Endothelial cell of umbilical vein (primary cell): Measurements from ENCODE around the gene TCEAL1. TPM values are rescaled to one million over a fixed set of nuclear protein-coding genes. Genes with fewer than 3 reads are reported as not detected.

Experiments used
- BruUV-seq: library from RNA; stranded (reverse); fragments of 400-500 nt; replicated peaks from 2 replicates; lab custom pipeline; 2021; lab: Mats Ljungman, UMichigan
- CTCF ChIA-PET: fragments of 300-600, 350-600 bp; sonication (Branson Sonifier 250); formaldehyde crosslinking; loops from one replicate; lab custom pipeline; 2021; ENCODE audit warnings: antibody characterized with exemption, inconsistent platforms; lab: Charles Lee
- POLR2A ChIA-PET: fragments of 300-600, 350-600 bp; sonication (Branson Sonifier 250); formaldehyde crosslinking; loops from one replicate; lab custom pipeline; 2021; ENCODE audit warnings: antibody characterized with exemption, inconsistent platforms; lab: Charles Lee
- DNase-seq: peaks from one replicate; pipeline ENCODE4 v3.0.0-alpha.2; 2011; ENCODE audit warnings: low read depth, low spot score
- FAIRE-seq: peaks from 2 replicates; lab custom pipeline; 2011; peaks lifted over from hg19 to GRCh38; lab: Jason Lieb, UNC
- H2AFZ ChIP-seq: 2 replicates; pipeline ENCODE4 v1.6.0; 2012; ENCODE audit warnings: low read depth, low read length, control low read depth, inconsistent platforms
- H3K27ac ChIP-seq: 2 replicates; pipeline ENCODE4 v1.5.1; 2011; ENCODE audit warnings: low read depth, mild to moderate bottlenecking, control low read depth, low read length, moderate library complexity; ENCODE audit not compliant: insufficient read depth
- H3K27me3 ChIP-seq, 2 experiments: 2 replicates each; pipeline versions ENCODE4 v1.6.0 to v1.6.1; 2011; ENCODE audit warnings: low read length in 2 of 2, mixed read lengths in 1 of 2; ENCODE audit not compliant: control insufficient read depth in 2 of 2, insufficient read depth in 2 of 2
- H3K36me3 ChIP-seq, 2 experiments: 2 replicates in 1 of 2; 3 replicates in 1 of 2; pipeline ENCODE4 v1.5.1; 2011; ENCODE audit warnings: low read length in 2 of 2, mild to moderate bottlenecking in 1 of 2, moderate library complexity in 1 of 2; ENCODE audit not compliant: control insufficient read depth in 2 of 2, insufficient read depth in 2 of 2; ENCODE audit errors: extremely low read depth in 1 of 2
- H3K4me1 ChIP-seq: 3 replicates; pipeline ENCODE4 v1.5.1; 2011; ENCODE audit warnings: mild to moderate bottlenecking, low read length; ENCODE audit not compliant: control insufficient read depth, insufficient read depth; ENCODE audit errors: extremely low read depth
- H3K4me2 ChIP-seq: 2 replicates; pipeline ENCODE4 v1.6.1; 2011; ENCODE audit warnings: low read length, control low read depth, mixed read lengths; ENCODE audit not compliant: insufficient read depth
- H3K4me3 ChIP-seq, 3 experiments: fragments of 200-600 bp in 1 of 3; sonication (generic), shearing (Covaris generic) in 1 of 3; replicated peaks in 1 of 3; 2 replicates each; pipeline ENCODE4 v1.5.1; 2011 to 2016; ENCODE audit warnings: control low read depth in 3 of 3, low read length in 3 of 3, mild to moderate bottlenecking in 2 of 3, inconsistent platforms in 1 of 3, low read depth in 1 of 3, moderate library complexity in 1 of 3; ENCODE audit not compliant: insufficient read depth in 1 of 3
- H3K79me2 ChIP-seq: 2 replicates; pipeline ENCODE4 v1.6.0; 2012; ENCODE audit warnings: low read length, inconsistent platforms; ENCODE audit not compliant: control insufficient read depth, insufficient read depth
- H3K9ac ChIP-seq: replicated peaks from 2 replicates; pipeline ENCODE3; 2011; ENCODE audit warnings: low read length, control low read depth; ENCODE audit not compliant: insufficient read depth; ENCODE audit errors: extremely low read depth
- H3K9me1 ChIP-seq: replicated peaks from 3 replicates; pipeline ENCODE4 v1.6.0; 2011; ENCODE audit warnings: mild to moderate bottlenecking, low read length; ENCODE audit not compliant: control insufficient read depth, insufficient read depth; ENCODE audit errors: extremely low read depth
- H3K9me3 ChIP-seq: replicated peaks from 2 replicates; pipeline ENCODE4 v1.5.1; 2012; ENCODE audit warnings: low read length, inconsistent platforms; ENCODE audit not compliant: control insufficient read depth, insufficient read depth
- H4K20me1 ChIP-seq: replicated peaks from 2 replicates; pipeline ENCODE3; 2011; ENCODE audit warnings: mild to moderate bottlenecking, low read length; ENCODE audit not compliant: control insufficient read depth, insufficient read depth; ENCODE audit errors: extremely low read depth
- MYC ChIP-seq: IDR thresholded peaks from one replicate; pipeline ENCODE4 v1.6.1; 2011; ENCODE audit warnings: mild to moderate bottlenecking, low read depth, low read length
- dilution Hi-C: fragments of 300-500 bp; cut with MboI; formaldehyde crosslinking; loops from one replicate; pipeline ENCODE4 v1.15.0; 2019; ENCODE audit warnings: low sequenced_read_pairs; ENCODE audit not compliant: extremely low pct_ligation_motif_present
- intact Hi-C: fragments of 100-400 bp; cut with micrococcal nuclease; formaldehyde crosslinking; loops from one replicate; pipeline ENCODE4 v1.10.0; 2022
- polyA plus RNA-seq, 4 experiments: library from polyadenylated mRNA; depleted of rRNA in 3 of 4; stranded (reverse) in 3 of 4; unstranded in 1 of 4; fragments of >200 nt; gene quantifications; 2 replicates each; pipeline versions ENCODE4 v1.2.1 to v1.2.3, GENCODE V29; 2011 to 2012; ENCODE audit warnings: missing spikeins in 1 of 4
- total RNA-seq: library from RNA; stranded (reverse); gene quantifications from 2 replicates; pipeline ENCODE4 v1.2.3, GENCODE V29; 2021
- TF ChIP-seq, protein P1 (sequence below), 2 donors: IDR thresholded peaks; 1 replicate in 1 of 2; 2 replicates in 1 of 2; pipeline ENCODE4 v1.5.1; 2011; ENCODE audit warnings: low read length in 2 of 2, mild to moderate bottlenecking in 2 of 2, moderate library complexity in 2 of 2, control low read depth in 1 of 2, inconsistent platforms in 1 of 2, low read depth in 1 of 2; ENCODE audit not compliant: insufficient read depth in 1 of 2; ENCODE audit errors: extremely low read depth in 1 of 2

The TCEAL1 gene
- total and polyA plus RNA-seq, 2 donors (not counting 3 experiments of a cell fraction or from before 2014, with no cell fraction given), result 18.5 to 18.6 TPM

- no TSS peak for BruUV-seq
- POLR2A ChIA-PET, result no interaction called here
- FAIRE-seq, result no peak
These were observed 15.3 kb upstream of the TCEAL1 start for GRCh38 chrX:103613362-103613890.

DNA sequence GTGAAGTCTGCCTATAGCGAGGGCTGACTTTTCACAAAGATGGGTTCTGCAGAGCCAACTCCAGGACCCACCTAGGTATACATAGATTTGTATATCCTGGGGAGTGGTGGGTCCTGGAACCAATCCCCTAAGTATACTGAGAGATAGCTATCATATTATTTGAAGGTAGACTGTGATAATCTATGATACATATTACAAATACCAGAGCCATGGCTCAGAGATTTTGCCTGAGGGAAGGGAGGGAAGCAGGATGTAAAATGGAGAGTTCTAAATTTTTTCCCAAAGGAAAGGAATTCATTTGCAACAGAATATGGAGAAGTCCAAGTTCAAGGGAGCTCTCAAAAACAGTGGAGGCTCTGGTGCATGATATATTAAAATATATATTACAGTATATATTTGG is 13.8 kb upstream of the TCEAL1 start:
- no peaks in the 10 kb centered on the region for H3K27me3 ChIP-seq
- no peak overlapping the region for H3K9ac ChIP-seq
- no peaks in the 10 kb centered on the region for H3K4me1 ChIP-seq
- H2AFZ ChIP-seq, result no peak overlapping the region
- dilution Hi-C loops, result no loop called here
- no peaks in the 10 kb centered on the region for H3K9me1 ChIP-seq
- H3K9me3 ChIP-seq, result no peaks in the 10 kb centered on the region
- DNase-seq (no peak), FAIRE-seq (no peak)
- no peak overlapping the region for H3K4me2 ChIP-seq
- H4K20me1 ChIP-seq, result no peaks in the 10 kb centered on the region
- H3K36me3 ChIP-seq, result no peaks in the 10 kb centered on the region
- intact Hi-C loops, result no loop called here
- POLR2A ChIA-PET, result no interaction called here
- CTCF ChIA-PET, result no interaction called here
- TF ChIP-seq, protein P1, sequence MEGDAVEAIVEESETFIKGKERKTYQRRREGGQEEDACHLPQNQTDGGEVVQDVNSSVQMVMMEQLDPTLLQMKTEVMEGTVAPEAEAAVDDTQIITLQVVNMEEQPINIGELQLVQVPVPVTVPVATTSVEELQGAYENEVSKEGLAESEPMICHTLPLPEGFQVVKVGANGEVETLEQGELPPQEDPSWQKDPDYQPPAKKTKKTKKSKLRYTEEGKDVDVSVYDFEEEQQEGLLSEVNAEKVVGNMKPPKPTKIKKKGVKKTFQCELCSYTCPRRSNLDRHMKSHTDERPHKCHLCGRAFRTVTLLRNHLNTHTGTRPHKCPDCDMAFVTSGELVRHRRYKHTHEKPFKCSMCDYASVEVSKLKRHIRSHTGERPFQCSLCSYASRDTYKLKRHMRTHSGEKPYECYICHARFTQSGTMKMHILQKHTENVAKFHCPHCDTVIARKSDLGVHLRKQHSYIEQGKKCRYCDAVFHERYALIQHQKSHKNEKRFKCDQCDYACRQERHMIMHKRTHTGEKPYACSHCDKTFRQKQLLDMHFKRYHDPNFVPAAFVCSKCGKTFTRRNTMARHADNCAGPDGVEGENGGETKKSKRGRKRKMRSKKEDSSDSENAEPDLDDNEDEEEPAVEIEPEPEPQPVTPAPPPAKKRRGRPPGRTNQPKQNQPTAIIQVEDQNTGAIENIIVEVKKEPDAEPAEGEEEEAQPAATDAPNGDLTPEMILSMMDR (IDR thresholded peaks at IDR 0.05; ENCODE audit: extremely low read depth in 1 of 2, insufficient read depth in 1 of 2, low read depth in 1 of 2, low read length in 2 of 2), result no peak
- H3K79me2 ChIP-seq, result no peaks in the 10 kb centered on the region
- no TSS peak for BruUV-seq
- no peak overlapping the region for H3K27ac ChIP-seq
- no peak overlapping the region for H3K4me3 ChIP-seq

More at GRCh38 chrX:103613362-103613890, 15.3 kb upstream of the TCEAL1 start:
- no peaks in the 10 kb centered on the region for H3K27me3 ChIP-seq
- CTCF ChIA-PET, result no interaction called here
- no peaks in the 10 kb centered on the region for H4K20me1 ChIP-seq
- no peaks in the 10 kb centered on the region for H3K9me1 ChIP-seq
- H3K4me2 ChIP-seq, result no peak overlapping the region
- dilution Hi-C loops (no loop called here), intact Hi-C loops (no loop called here)
- no peak overlapping the region for H3K27ac ChIP-seq
- H3K9me3 ChIP-seq, result no peaks in the 10 kb centered on the region
- H3K9ac ChIP-seq, result no peak overlapping the region
- H3K36me3 ChIP-seq, result no peaks in the 10 kb centered on the region
- H3K4me3 ChIP-seq, result no peak overlapping the region
- DNase-seq, result no peak
- TF ChIP-seq MYC, result no peak
- no peaks in the 10 kb centered on the region for H3K4me1 ChIP-seq
- no peak overlapping the region for H2AFZ ChIP-seq
- no peaks in the 10 kb centered on the region for H3K79me2 ChIP-seq
